ENCODE results near the gene EIF5. TPM values are rescaled to one million over a fixed set of nuclear protein-coding genes. Genes with fewer than 3 reads are reported as not detected.

The EIF5 gene
- total and polyA plus RNA-seq, 2 of the 8 experiments (the other 6 are each of a cell fraction or from before 2014, with no cell fraction given) = 179 to 323 TPM

DNA sequence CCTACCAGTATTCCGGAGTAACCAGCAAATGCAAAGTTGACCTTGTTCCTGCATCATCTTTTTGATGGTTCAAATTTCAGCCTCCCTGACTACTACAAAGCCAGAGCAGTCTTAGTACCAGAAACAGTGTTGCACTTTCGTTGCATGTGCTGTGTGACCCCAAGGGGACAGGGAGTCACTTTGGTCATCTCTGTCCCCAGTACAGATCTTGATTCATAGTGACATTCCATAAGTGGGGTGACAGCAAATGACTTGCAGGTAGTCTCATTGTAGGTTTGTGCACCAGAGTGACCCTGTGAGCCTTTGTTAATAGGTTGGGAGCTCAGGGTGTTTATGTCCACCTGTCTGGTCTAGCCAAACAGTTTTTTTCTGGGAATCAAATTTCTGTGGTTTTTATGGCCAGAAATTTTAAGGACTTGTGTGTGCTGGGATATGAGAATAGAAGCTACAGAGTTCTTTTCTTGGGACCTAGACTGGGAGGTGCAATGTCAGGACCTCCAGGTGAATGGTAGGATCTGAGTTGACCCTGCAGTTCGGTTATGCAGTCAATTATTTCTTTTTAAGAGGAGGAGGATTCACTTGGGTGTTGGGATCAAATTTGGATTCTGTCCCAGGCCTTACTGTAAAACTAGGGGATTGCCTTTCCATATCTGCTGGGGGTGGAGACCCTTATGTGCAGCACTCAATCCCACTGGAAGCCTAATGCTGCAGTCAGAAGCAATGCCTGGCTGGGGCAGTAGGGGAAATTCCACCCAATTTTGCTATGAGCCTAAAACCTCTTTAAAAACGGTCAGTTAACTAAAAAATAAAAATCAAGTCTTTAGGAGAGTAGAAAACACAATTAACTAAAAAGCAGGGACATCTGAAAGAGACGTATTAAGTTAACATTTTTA lies 10.1 kb downstream of the EIF5 start:
- peaks cover 9% of the 10 kb centered on the region in 2 experiments for H4K20me1 ChIP-seq (replicated peaks in 1 of 2; ENCODE audit: control insufficient read depth in 1 of 2, insufficient read depth in 2 of 2, low read length in 2 of 2)
- no peak overlapping the region for H3K14ac ChIP-seq (ENCODE audit: insufficient read length)
- H3K9ac ChIP-seq (replicated peaks in 1 of 4; ENCODE audit: extremely low read depth in 1 of 4, low read depth in 3 of 4, low read length in 3 of 4) = no peak overlapping the region
- no peaks in the 10 kb centered on the region for H3K79me2 ChIP-seq (ENCODE audit: control insufficient read depth in 1 of 2, insufficient read depth in 2 of 2, low read length in 2 of 2)
- no peaks in the 10 kb centered on the region for H3K9me3 ChIP-seq (ENCODE audit: insufficient read depth in 2 of 2, low read depth in 1 of 2, low read length in 1 of 2)
- no peak overlapping the region for H3K23ac ChIP-seq (ENCODE audit: insufficient read length)
- no peak overlapping the region for H2AK5ac ChIP-seq (ENCODE audit: low read depth, low read length)
- ChIA-PET POLR2A (ENCODE audit: partially characterized antibody) (interaction anchor here (0.6 to 16.0 kb wide), 26 partner anchors 8 to 354 kb away, joined by 3 to 247 read pairs (median 4); partner anchors contain the start of genes EIF5, MARK3 and TRMT61A), CTCF (ENCODE audit: partially characterized antibody) (interaction anchor here (0.8 to 3.9 kb wide), 7 partner anchors 11 to 239 kb away, joined by 3 to 35 read pairs (median 3); partner anchors contain the start of gene MARK3)
- no peaks in the 10 kb centered on the region for H3K23me2 ChIP-seq (ENCODE audit: low read depth, low read length)
- no peak overlapping the region for H2BK15ac ChIP-seq (ENCODE audit: low read length)
- H4K91ac ChIP-seq (replicated peaks; ENCODE audit: insufficient read length, low read length) = no peak overlapping the region
- no peak overlapping the region for H3K27ac ChIP-seq (ENCODE audit: low read depth, low read length)
- no peak overlapping the region for H4K8ac ChIP-seq (ENCODE audit: extremely low read depth, insufficient read depth, low read length)
- no peak overlapping the region for H3K18ac ChIP-seq (ENCODE audit: extremely low read depth, low read length)
- no peak overlapping the region for H3K56ac ChIP-seq (replicated peaks; ENCODE audit: insufficient read length, low read depth, low read length)
- no peak overlapping the region for H4K5ac ChIP-seq (ENCODE audit: insufficient read length, low read depth, low read length)
- peak; percentile 55; the same call in 1 of the 2 replicates for TF ChIP-seq POLR2AphosphoS5 (IDR thresholded peaks at IDR 0.05; ENCODE audit: low read depth, low read length)
- TF ChIP-seq POLR2A (IDR thresholded peaks at IDR 0.05; ENCODE audit: control extremely low read depth in 1 of 2, low read depth in 2 of 2, low read length in 2 of 2) = peak; percentile 40 to 53
- no peak for TF ChIP-seq TCF12 (IDR thresholded peaks at IDR 0.05; ENCODE audit: low read depth, low read length)
- peaks cover 0 to 3% (median 0%) of the 10 kb centered on the region in 4 experiments; a peak in 6 of 7 replicates for H3K4me1 ChIP-seq (replicated peaks in 1 of 4; ENCODE audit: control insufficient read depth in 3 of 4, insufficient read depth in 4 of 4, low read length in 3 of 4)
- H3K79me1 ChIP-seq (ENCODE audit: low read depth, low read length) = no peaks in the 10 kb centered on the region
- H3K4ac ChIP-seq (replicated peaks; ENCODE audit: insufficient read length, low read depth, low read length) = no peak overlapping the region
- no peak overlapping the region for H2AFZ ChIP-seq (ENCODE audit: low read length)
- no peak overlapping the region for H2BK5ac ChIP-seq (ENCODE audit: low read depth, low read length)
- H3K4me3 ChIP-seq (ENCODE audit: extremely low read depth in 1 of 4, insufficient read depth in 2 of 4, low read depth in 3 of 4, low read length in 4 of 4) = no peak overlapping the region
- no peak overlapping the region for H2BK20ac ChIP-seq (ENCODE audit: low read length)
- DNase-seq (ENCODE audit: low read depth in 1 of 2, low spot score in 2 of 2) = no peak
- H3K27me3 ChIP-seq (replicated peaks in 1 of 4; ENCODE audit: control insufficient read depth in 3 of 4, extremely low read depth in 1 of 4, insufficient read depth in 3 of 4, low read length in 3 of 4) = no peaks in the 10 kb centered on the region
- no peak overlapping the region for H3K4me2 ChIP-seq (ENCODE audit: insufficient read depth in 1 of 2, low read depth in 2 of 2, low read length in 2 of 2)
- FAIRE-seq = no peak
- peaks cover 25 to 60% (median 47%) of the 10 kb centered on the region in 4 experiments for H3K36me3 ChIP-seq (ENCODE audit: control insufficient read depth in 2 of 4, insufficient read depth in 4 of 4, low read length in 3 of 4)
- H2BK120ac ChIP-seq (replicated peaks; ENCODE audit: low read depth, low read length) = no peak overlapping the region
- WGBS, 2 experiments (ENCODE audit: extremely low coverage in 1 of 2, insufficient coverage in 1 of 2, insufficient read length in 1 of 2, insufficient replicate concordance in 2 of 2, low coverage in 1 of 2, low lambda C conversion rate in 2 of 2, missing lambda C conversion rate in 1 of 2) = 82% methylated on average over 5 of the region's 5 CpGs; no CpG with 5 or more reads in 1 of the 2 experiments
- no peak overlapping the region for H2BK12ac ChIP-seq (ENCODE audit: low read depth, low read length)
